MCF 10A (cell line): ENCODE data around the gene ZACN. TPM values are rescaled to one million over a fixed set of nuclear protein-coding genes. Genes with fewer than 3 reads are reported as not detected.

Experiments
- BruUV-seq: library from RNA; stranded (reverse); fragments of 400-500 nt; replicated peaks from 2 replicates; lab custom pipeline; 2021; lab: Mats Ljungman, UMichigan
- CTCF ChIA-PET: fragments of 300-600 bp; sonication (Branson Sonifier 250); formaldehyde crosslinking; extraction: SDS; loops from one replicate; lab custom pipeline; 2021; ENCODE audit warnings: antibody characterized with exemption, inconsistent platforms; lab: Yijun Ruan, JAX
- POLR2A ChIA-PET: fragments of 300-600, 350-650 bp; sonication (Branson Sonifier 250); formaldehyde crosslinking; extraction: SDS; loops from one replicate; lab custom pipeline; 2020; ENCODE audit warnings: antibody characterized with exemption, inconsistent platforms; lab: Yijun Ruan, JAX
- DNase-seq: peaks from one replicate; pipeline ENCODE4 v3.0.0-alpha.2; 2018; ENCODE audit not compliant: unreplicated experiment
- H3K27ac Mint-ChIP-seq: one replicate; pipeline ENCODE4 v1.8.0; 2022; ENCODE audit warnings: mild to moderate bottlenecking, low read depth, mixed read lengths; ENCODE audit not compliant: unreplicated experiment
- H3K27me3 Mint-ChIP-seq: one replicate; pipeline ENCODE4 v1.8.0; 2022; ENCODE audit warnings: mixed read lengths; ENCODE audit not compliant: insufficient read depth, unreplicated experiment
- H3K36me3 Mint-ChIP-seq: one replicate; pipeline ENCODE4 v1.8.0; 2022; ENCODE audit warnings: mild to moderate bottlenecking, moderate library complexity, mixed read lengths; ENCODE audit not compliant: insufficient read depth, unreplicated experiment
- H3K4me1 Mint-ChIP-seq: one replicate; pipeline ENCODE4 v1.8.0; 2022; ENCODE audit warnings: mixed read lengths; ENCODE audit not compliant: insufficient read depth, unreplicated experiment
- H3K4me3 Mint-ChIP-seq: one replicate; pipeline ENCODE4 v1.8.0; 2022; ENCODE audit warnings: mild to moderate bottlenecking, moderate library complexity, mixed read lengths; ENCODE audit not compliant: unreplicated experiment
- H3K9me3 Mint-ChIP-seq: one replicate; pipeline ENCODE4 v1.8.0; 2022; ENCODE audit warnings: mixed read lengths; ENCODE audit not compliant: unreplicated experiment
- intact Hi-C: fragments of 100-400 bp; cut with micrococcal nuclease; formaldehyde crosslinking; loops from 2 replicates; pipeline ENCODE4 v1.14.1; 2022
- total RNA-seq: library from RNA; stranded (reverse); gene quantifications from 2 replicates; pipeline ENCODE4 v1.2.3, GENCODE V29; 2022
- TF ChIP-seq, protein P1 (sequence below): fragments of 200-600 bp; IDR thresholded peaks from one replicate; pipeline ENCODE4 v1.8.0; 2022; ENCODE audit warnings: antibody characterized with exemption, mild to moderate bottlenecking; ENCODE audit not compliant: unreplicated experiment

ZACN gene
- total RNA-seq, 1 experiment from 2014 or later = not detected

DNA sequence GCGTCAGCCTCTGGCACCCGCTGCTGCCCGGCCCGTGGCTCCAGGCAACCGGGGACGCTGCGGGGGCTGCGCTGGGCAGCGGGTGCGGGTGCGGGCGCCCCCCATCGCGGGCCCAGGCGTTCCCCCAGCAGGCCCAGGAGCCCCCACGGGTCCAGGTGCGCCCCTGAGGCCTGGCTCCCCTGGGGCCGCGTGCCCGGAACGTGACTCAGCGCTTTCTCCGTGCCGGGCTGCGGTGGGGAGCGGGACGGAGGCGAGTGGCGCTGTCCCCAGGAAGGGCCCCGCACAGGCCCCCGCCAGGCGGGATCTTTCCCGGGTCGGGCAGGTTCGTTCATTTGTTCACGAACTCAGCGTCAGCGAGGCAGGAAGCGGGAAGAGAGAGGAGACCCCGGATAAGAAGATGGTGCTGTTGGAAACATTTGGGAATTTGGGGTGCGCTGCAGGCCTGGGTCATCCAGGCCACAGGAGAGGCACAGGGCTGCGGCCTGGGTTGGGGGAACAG is 43.0 kb downstream of the ZACN start:
- DNase-seq = no peak
- Mint-ChIP-seq H3K36me3 (no peaks in the 10 kb centered on the region), H3K27ac (no peak overlapping the region), H3K4me1 (no peaks in the 10 kb centered on the region), H3K27me3 (no peaks in the 10 kb centered on the region), H3K9me3 (no peaks in the 10 kb centered on the region), H3K4me3 (no peak overlapping the region)
- BruUV-seq = no TSS peak
- ChIA-PET POLR2A (interaction anchor here (0.8 to 1.2 kb wide), 2 partner anchors 18 to 158 kb away, joined by 3 to 4 read pairs; partner anchors contain the start of gene EXOC7), CTCF (interaction anchor here (0.6 to 7.2 kb wide), 9 partner anchors 11 to 226 kb away, joined by 3 to 82 read pairs (median 4); no protein-coding TSS in a partner anchor)
- TF ChIP-seq, protein P1, sequence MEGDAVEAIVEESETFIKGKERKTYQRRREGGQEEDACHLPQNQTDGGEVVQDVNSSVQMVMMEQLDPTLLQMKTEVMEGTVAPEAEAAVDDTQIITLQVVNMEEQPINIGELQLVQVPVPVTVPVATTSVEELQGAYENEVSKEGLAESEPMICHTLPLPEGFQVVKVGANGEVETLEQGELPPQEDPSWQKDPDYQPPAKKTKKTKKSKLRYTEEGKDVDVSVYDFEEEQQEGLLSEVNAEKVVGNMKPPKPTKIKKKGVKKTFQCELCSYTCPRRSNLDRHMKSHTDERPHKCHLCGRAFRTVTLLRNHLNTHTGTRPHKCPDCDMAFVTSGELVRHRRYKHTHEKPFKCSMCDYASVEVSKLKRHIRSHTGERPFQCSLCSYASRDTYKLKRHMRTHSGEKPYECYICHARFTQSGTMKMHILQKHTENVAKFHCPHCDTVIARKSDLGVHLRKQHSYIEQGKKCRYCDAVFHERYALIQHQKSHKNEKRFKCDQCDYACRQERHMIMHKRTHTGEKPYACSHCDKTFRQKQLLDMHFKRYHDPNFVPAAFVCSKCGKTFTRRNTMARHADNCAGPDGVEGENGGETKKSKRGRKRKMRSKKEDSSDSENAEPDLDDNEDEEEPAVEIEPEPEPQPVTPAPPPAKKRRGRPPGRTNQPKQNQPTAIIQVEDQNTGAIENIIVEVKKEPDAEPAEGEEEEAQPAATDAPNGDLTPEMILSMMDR = no peak
- intact Hi-C loops = loop anchor here (1.0 kb wide), 2 partner anchors 60 to 157 kb away; no protein-coding TSS in a partner anchor

DNA sequence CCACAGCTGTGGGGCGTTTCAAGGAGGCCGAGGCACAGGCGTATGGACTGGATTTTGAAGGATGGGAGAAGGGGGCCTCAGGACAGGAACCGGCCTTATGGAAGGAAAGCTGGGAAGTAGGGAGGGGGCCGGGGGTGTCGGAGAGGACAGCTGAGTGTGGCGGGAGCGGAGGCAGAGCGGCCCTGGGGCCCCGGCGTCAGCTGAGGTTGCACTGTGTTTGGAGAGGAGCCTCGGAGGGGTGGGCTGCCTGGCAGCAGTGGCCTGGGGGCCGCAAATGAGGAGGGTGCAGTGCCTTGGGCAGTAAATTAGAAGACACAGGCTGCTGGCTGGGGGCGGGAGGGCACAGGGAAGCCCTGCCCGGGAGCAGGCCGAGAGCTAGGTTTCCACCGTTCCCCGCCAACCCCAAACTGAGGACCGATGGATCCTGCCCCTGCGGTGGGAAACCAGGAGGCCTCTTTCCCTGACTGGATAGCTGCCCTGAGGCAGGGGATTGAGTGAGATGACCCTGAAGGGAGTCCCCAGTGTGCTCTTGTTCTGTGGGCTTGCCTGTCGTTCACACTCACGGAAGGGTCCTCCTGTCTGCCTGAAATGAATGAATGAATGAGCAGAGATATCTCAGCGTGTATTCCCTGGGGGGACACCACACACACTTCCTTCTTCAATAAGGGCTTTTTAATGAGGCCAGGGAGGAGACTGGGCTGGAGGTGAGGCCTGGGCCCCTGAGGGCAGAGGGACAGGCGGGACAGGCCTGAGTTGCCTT is 43.6 kb downstream of the ZACN start:
- no peak overlapping the region for H3K27ac Mint-ChIP-seq
- no peak overlapping the region for H3K4me3 Mint-ChIP-seq
- H3K9me3 Mint-ChIP-seq = no peaks in the 10 kb centered on the region
- H3K4me1 Mint-ChIP-seq = no peaks in the 10 kb centered on the region
- no peaks in the 10 kb centered on the region for H3K27me3 Mint-ChIP-seq
- DNase-seq = no peak
- H3K36me3 Mint-ChIP-seq = no peaks in the 10 kb centered on the region
- no TSS peak for BruUV-seq
- TF ChIP-seq, protein P1 = no peak
- ChIA-PET POLR2A (no interaction called here), CTCF (interaction anchor here (0.6 to 7.2 kb wide), 10 partner anchors 10 to 1953 kb away, joined by 3 to 82 read pairs (median 3); no protein-coding TSS in a partner anchor)
- intact Hi-C loops = no loop called here

DNA sequence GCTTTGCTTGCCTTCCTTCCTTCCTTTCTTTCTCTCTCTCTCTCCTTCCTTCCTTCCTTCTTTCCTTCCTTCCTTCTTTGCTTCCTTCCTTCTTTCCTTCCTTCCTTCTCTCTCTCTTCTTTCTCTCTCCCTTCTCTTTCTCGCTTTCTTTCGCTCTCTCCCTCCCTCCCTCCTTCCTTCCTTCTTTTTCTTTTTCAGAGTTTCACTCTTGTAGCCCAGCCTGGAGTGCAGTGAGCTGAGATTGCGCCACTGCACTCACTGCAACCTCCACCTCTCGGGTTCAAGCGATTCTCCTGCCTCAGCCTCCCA is 44.2 kb downstream of the ZACN start:
- ChIA-PET POLR2A (no interaction called here), CTCF (interaction anchor here (0.6 to 7.2 kb wide), 11 partner anchors 10 to 1953 kb away, joined by 3 to 82 read pairs (median 3); no protein-coding TSS in a partner anchor)
- Mint-ChIP-seq H3K4me1 (no peaks in the 10 kb centered on the region), H3K9me3 (no peaks in the 10 kb centered on the region), H3K36me3 (no peaks in the 10 kb centered on the region), H3K27ac (no peak overlapping the region), H3K4me3 (no peak overlapping the region), H3K27me3 (no peaks in the 10 kb centered on the region)
- TF ChIP-seq, protein P1 = no peak
- intact Hi-C loops = no loop called here
- no peak for DNase-seq
- BruUV-seq = no TSS peak
